NCI-H446 treated with DMSO at 0.1 percent for 48 hours (cell line): ENCODE data around the gene VOPP1.

Experiments used
- DNase-seq: peaks from one replicate; lab custom pipeline; 2025; lab: John Stamatoyannopoulos, UW

Gene VOPP1

DNA sequence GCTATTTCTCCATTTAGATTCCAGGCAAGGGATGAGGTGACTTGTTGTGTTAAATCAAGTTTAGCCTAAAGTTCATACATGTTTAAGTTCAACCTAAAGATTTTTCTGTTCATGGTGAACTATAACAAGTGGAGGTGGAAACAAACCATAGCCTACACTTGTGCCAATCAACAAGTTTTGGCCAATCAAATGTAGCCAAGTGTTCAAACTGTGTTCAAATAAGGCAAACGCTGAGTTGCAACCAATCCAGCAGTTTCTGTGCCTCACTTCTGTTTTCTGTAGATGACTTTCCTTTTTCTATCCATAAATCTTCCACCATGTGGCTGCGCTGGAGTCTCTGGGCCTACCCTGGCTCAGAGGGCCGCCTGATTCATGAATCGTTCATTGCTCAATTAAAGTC, 4.5 kb upstream of the VOPP1 start:
- no peak for DNase-seq

DNA sequence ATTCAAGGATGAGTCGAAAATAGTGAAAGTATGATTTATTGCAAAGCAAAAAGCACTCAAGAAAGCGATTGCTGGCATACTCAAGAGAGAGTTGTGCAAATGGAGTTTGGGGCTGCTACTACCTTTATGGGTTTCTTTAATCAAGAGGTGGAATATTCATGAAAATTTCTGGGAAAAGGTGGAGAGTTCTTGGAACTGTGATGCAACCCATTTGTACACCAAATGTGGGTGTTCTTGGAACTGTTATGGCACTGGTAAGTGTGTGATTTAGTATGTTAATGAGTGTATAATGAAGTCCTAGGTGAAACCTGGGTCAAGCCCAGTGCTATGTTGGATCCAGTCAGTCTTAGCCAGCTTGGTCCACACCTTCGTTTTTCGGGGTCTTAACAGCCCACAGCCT, 3.4 kb upstream of the VOPP1 start:
- no peak for DNase-seq

DNA sequence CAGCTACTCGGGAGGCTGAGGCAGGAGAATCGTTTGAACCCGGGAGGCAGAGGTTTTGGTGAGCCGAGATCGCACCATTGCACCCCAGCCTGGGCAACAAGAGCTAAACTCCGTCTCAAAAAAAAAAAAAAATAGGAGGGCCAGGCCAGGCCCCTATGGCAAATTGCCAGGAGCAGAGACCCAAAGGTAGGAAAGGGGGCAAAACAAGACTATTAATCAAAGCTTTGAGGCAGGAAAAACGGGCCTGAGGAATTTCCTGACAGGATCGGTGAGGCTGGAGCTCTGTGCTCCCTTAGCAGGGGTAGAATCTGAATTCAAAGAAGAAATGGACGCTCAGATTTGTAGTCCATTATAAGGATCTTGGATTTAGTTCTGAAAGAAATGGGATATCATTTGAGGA, 2.8 kb upstream of the VOPP1 start:
- no peak for DNase-seq

DNA sequence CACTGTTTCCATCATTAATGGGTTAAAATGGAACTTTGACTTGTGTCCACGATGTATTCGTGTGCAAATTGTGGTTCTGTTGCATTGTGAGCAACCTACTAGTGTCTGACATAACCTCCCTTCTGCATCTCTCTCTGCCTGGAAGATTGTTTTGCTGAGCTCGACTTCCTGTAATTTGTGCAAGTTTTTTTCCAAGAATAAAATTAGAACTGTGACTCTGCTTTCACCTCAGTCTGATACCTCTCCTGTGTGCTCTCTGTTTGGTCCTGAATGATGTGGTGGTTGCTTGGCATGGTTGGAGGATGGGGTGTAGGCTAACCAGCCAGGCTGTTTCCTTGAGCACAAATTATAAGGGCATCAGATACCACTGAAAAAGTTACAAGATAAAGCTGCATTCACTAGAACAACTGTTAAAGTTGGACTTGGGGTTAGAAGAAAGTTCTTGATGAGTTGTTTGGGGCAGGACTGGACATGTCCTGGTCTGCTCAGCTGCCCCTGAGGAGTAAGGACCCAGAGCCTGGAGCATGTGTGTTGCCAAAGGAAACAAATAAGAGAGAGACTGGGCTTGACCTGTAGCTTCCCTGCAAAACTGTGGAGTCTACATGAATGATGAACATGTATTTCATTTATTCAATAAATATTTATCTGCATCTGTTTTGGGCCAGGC, 1.9 kb upstream of the VOPP1 start:
- no peak for DNase-seq

DNA sequence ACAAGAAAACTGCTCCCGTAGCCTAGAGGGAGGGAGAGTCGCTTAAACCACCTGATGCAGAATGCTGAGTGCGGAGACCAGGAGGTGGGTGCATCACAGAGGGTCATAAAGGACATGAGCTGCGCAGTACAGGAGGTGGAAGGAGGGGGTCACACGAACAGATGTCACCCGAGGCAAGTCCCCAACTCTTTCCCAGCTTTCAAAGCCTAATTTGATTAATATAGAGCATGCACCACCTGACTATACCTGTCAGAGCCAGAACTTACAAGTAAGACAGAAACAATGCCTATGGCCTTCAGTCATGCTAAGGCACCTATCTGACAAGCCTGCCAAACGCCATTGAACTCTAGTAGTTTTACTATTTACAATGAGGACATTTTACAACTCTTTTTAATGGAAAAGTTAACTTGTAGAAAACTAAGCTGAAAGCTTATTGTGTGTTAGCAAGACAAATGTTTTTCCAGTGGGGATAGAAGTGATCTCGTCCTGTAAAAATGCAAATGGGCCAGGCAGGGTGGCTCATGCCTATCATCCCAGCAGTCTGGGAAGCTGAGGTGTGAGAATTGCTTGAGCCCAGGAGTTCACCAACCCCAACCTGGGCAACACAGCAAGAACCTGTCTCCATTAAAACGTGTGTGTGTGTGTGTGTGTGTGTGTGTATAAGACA, 1.1 kb upstream of the VOPP1 start:
- no peak for DNase-seq

DNA sequence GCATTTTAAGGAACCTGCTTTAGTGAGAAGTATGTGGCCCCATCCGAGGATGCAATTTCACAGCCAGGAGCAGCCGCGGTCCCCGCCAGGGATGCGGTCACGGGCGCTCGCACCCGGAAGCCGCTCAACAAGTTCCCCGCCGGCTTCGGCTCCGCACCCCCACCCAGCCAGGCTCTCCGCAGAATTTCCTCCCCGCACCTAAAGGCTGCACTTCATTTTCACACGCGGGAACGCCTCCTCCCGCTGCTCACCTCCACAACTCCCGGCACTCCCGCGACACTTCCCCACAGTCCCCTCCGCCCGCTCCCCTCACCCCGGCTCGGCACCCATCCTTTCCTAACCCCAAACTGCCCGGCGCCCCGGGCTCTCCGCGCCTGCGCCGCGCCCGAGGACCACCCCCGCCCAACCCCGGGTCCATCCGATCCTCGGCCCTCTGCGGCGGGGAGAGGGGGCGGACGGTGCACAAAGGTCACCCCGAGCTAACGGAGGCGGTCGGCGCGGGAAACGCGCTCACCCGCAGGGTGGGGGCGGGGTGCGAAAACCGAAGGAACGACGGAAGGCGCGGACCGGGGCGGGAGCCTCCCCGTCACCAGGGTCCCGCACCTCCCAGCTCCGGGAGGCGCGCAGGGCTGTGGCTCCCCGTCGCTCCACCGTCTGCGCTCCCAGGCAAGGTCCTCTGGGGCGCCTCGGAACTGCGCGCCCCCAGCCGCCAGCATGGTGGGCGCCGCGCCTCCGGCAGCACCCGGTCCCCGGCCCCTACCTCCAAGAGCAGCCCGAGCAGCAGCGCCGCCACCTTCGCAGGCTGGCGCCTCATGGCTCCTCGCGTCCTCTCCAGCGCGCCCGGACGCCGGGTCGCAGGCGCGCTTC, 558 bp downstream of the VOPP1 start:
- no peak for DNase-seq

DNA sequence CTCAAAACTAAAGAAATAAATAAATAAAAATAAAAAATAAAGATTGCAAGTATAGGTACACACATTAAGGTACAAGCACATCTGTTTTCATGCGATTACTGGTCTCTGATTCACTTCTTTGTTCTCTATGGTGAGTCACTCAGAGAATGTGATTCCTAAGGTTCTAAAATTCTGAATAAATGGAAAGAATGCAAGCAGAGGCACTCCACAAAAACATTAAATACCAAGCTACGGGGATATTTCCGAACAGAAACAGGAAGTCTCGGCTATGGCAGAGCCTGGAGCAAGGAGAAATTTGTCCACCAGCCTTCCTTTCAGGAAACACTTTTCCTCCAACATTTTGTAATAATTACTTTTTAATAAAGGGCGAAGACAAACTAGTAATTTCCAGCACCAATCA, 1.4 kb downstream of the VOPP1 start:
- no peak for DNase-seq

DNA sequence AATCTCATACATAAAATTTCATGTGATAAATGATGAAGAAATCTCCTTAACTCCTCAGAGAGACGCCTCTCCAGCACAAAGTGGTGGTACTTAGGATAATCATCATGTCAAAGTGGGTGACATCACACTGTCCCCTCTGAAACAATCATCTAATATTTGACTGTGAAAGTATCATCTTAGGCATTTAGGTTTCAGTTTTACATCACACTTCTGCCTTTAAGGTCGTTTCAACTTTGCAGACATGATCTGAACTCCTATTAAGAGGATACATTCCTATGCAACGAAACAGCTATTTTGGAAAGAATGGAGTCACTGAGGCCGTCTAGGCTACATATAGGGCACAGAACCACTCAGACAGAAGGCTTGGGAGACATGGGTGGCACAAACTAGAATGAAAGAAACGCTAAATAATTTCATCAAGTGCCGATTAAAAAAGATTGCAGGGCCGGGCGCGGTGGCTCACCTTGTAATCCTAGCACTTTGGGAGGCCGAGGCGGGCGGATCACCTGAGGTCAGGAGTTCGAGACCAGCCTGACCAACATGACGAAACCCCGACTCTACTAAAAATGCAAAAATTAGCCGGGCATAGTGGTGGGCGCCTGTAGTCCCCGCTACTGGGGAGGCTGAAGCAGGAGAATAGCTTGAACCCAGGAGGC, 2.0 kb downstream of the VOPP1 start:
- DNase-seq = no peak

DNA sequence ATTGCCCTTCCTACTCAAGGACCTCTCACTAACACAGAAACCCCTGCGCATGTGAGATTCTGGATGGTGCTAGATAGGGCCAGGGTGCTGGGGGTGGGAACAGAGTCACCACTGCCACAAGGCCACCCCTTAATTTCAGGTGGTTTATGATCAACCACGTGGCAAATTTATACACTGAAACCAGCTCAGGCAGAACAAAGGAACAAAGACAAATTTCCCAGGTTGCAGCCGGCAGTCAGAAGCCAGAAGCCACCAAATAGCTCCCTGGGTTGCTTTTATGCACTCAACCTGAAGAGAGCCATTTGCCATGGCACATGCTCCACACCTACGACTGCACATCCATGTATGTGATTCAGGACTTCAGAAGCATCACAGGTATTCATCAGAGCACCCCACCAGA, 2.5 kb downstream of the VOPP1 start:
- no peak for DNase-seq

DNA sequence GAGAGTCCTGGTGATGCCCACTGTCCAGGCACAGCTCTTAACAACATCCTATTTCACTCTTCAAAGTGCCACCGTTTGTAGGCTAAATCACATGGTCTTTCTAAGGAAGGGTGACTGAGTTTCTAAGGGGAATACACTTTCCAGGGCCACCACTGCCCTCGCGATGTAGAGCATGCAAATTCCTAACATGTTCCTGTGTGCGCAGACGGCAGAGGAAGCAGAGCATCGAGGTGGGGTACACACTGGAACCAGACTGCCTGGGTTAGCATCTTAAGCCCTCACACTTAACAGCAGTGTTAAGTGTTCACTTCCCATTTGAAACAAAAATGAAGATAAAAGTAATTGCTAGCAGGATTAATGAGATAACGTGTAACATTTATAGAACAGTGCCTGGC, 3.0 kb downstream of the VOPP1 start:
- DNase-seq = no peak

DNA sequence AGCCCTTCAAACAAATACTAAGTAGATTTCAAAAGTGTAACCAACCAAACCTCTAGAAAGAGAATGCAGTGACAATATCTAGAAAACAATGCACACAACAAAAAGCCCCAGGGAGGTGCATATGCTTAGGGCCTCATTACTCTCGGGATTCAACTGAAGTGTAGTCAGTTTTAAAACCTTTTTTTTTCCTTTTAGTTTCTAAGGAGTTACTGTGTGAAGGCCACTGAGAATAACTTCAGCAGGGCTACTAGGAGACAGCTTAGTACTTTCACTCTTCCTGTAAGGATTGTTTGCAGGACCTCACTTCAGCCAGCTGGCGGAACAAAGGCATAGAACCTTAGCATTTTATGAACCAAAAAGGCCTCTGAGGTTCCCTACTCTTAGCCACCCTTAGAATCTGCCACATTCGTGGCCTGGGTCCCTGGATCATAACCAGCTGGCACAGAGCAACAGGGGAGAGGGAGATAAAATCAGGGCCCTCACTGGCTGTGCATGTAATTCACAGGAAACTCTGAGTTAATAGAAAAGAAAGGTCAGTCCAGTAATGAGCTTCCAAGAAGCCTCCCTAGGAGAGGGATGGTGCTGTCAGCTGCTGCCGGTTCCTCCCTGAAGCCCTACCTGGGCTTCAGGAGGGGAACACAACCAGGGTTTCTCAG, 3.6 kb downstream of the VOPP1 start:
- DNase-seq = no peak

DNA sequence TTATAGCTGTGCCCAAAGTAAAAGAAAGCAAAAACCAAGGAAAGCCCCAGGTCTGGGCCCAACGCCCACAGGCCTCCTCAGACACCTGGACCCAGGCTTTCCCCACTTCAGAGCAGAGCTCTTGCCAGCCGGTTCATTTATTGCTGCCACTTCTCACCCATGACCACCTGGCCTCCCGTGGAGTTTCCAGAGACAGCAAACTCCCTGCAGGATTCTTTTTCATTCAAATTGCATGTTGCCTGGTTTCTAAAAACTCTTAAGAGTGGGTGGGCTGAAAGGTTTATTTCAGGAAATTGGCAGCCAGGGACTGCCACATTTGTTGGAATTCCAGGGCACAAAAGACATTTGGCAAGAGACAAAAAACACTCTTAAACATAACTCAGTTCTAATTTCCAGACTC, 4.7 kb downstream of the VOPP1 start:
- peak; percentile 16 for DNase-seq

DNA sequence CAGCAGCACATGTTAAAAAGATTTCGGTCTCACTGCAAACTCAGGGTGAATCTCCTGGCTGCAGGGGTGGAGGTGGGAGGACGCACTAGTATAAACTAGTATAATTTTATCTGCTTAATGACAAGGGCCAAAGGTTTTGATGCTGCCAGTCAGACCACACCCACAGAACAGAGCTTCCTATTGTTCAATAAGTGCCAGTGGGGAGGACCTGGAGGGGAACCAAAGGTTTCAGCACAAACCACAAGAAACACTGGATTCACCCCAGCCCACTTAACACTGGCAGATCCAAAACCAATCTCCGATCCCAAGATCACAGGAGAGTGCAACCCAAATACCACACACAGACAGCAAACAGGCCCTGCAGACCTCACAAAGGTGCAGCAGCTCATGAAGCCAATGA, 6.6 kb downstream of the VOPP1 start:
- no peak for DNase-seq

DNA sequence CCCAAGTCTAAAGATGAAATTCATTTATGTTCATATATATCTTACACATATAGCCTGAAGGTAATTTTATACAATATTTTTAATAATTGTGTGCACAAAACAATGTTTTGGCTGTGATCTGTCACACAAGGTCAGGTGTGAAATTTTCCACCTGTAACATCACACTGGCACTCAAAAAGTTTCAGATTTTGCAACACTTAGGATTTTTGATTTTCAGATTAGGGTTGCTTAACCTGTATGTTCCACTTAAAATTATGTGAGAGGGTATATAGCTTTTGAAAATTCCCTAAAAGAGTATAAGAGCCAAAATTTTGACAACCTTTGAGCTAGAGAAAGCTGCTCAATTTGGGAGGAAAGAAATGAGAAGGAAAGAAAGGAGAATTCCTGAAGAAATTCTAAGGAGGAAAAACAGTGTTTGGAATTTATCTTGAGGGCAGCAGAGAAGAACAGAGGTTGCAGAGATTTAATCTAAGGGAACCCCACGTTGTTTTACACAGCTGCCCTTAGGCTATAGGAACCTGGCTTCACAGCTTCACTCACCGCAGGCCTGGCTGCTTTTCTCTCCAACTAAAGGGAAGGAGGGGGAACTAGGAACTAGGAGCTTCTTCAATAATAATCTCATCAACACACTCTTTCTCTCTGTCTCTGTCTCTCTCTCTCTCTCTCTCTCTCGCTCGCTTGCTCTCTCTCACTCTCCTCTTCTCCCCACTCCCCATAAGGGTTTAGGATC, 8.5 kb downstream of the VOPP1 start:
- no peak for DNase-seq

DNA sequence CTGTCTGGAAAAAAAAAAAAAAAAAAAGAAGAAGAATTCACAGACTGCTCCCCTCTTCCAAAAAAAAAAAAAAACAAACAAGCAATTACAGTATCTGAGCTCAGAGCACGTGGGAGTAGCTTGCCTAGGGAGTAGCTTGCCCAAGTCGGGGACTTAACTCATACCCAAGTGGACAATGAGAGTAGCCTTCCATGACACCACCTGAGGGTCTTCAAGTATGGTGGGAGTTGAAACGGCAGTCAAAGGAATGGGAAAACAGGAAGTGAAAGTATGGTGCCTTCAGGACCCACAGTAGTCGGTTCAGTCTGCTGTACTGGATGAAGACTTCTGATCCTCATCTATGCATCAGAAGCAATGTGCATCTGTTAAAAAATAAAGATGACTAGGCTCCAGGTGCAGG, 10.6 kb downstream of the VOPP1 start:
- no peak for DNase-seq

DNA sequence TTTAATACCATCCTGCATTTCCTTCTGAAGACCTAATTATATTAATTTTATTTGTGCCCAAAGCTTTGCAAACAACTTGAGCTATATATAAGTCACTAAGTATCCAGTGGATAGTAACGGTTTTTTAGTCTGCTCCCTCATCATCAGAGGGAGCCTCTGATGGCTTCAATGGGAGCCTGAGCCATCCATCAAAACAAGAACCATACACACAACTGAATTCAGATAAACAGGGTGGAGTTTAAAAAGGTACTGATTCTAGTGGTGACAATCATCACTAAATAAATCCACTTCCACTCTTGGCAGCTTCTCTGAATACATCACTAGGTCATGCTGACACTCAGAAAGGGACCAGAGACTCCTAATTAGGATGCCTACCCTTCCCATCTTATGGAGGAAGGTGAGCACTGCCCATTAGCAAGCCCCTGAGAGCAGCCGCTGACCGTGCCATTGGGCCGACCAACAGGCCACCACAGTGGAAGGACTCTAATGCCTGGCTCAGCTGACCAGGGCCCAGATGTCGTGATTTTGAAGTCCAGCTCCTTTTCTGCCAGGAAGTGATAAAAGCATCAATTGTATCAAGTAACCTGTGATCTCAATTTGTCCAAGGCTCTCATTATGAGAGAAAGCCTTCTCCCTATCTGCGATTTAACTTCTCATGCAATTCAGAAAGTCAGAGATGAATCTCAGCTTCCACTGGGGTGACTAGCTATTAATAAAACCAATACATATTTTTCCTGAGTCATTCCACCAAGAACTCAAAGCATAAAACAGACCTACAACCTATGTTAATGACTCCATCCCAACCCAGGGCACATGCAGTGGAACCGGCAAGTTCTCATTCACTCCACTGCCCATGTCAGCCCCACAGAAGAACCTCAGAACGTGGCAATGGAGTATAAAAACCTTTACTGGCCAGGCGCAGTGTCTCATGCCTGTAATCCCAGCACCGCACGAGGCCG, 13.1 kb downstream of the VOPP1 start:
- no peak for DNase-seq

DNA sequence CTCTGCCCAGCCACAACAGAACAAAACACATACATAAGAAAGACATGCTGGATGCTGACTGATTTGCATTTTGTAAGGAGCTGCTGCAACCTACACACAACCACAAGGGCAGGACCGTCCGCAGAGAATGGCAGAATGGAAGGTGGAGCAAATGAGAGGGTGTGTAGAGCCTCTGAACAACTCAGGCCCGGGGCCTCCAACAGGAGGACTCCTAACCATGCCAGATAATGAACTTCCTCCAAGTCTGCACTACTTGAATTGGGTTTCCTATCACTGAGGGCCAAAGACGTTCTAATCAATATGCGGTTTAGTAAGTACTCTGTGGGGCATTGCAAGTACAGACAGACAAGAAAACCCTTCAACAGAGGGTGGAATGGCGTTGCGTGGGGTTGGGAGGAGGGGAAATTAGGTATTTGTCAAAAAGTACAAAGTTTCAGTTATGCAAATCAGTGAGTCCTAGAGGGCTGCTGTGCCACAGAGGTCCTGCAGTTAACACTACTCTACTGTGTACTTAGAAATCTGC, 14.6 kb downstream of the VOPP1 start:
- DNase-seq = no peak

DNA sequence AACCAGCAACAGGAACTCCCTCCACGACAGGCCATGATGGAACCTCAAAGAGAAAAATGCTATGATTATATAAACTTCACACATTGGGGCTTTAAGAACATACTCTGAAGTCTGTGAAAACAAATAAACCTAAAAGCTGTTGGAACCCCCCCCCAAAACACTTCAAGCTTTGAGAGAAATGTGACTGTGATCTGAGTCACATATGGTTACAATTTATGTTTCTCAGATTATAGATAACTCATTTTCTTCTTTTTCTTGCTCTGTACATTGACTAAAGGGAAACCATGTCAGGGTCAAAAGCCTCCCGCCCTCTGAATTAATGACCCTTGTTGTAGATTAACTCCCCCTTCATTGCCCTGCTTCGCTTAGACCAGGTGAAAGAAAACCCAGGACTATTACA, 15.8 kb downstream of the VOPP1 start:
- DNase-seq = no peak

DNA sequence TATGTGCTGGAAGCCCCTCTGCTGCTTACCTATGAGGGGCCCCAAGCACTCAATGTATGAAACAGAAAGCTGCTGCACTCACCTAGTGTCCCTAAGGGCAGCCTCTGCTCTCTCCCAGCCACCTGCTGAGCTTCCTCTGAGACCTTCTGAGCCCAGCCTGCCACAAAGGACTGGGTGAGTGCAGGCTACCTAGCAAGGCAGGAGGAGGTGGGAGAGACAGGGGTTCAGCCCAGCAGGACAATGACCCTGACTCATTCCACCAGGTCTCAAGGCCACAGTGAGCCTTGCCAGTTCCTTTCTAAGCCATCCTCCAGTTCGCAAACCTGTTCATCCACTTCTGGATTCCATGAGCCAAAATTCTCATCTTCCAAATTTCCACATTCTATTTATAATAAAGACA, 16.3 kb downstream of the VOPP1 start:
- no peak for DNase-seq

DNA sequence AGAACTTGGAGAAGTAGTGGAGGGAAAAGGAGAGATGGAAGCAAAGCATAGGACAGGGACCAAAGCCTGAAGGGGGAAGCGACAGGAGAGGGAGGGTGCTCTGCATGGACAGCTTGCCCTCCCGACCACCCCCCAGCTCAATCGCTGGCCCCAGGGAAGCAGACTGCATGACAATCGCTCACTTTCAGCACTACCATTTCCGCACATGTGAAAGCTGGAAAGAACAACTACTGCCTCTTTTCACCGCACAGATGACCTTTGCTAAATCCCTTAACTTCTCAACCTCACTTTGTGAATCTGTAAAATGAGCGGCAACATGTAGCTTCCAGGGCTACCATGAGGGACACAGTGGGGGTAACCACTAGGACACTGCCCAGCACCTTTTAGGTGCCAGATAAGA, 17.1 kb downstream of the VOPP1 start:
- no peak for DNase-seq
